Activated CD4-positive, alpha-beta T cell treated with anti-CD3 and anti-CD28 coated beads for 1 hour (primary cell): ENCODE data around the gene FGF14.

Experiments
- DNase-seq: peaks from one replicate; pipeline ENCODE4 v3.0.0-alpha.2; 2020

FGF14 gene

DNA sequence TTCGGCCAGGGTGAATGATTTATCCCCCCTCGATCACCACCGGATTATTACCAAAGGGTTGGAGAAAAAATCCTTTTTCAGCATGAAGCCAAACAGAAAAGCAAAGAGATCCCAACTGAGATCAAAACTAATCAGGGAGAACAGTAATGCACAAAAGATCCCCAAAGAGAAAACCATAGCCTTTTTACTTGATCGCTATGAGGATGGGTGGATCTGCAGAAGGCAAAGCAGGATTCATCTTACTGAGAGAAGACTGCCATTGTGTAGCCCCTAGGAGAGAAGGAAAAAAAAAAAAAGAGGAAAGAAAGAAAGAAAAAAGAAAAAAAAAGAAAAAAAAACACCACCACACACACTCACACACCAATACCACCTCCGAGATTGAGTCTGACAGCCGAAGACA lies at the start of gene FGF14:
TSS of gene FGF14 (minus strand) at position 283 of the 400 bp plus-strand sequence.
- no peak for DNase-seq

DNA sequence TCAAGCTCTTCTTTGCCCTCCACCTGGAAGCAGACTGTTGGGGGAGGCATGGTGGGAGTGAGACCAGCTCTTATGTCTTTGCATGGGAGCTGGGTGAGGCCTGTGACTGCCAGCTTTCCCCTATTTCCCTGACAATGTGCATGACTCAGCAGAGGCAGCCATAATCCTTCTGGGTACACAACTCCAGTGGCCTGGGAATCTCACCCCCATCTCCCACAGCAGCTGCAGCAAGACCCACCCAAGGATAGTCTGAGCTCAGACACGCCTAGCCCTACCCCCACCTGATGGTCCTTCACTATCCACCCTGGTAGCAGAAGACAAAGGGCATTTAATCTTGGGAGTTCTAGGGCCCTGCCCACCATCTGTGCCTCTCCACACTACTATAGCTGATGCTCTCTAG lies 41.4 kb upstream of the FGF14 start:
- no peak for DNase-seq

DNA sequence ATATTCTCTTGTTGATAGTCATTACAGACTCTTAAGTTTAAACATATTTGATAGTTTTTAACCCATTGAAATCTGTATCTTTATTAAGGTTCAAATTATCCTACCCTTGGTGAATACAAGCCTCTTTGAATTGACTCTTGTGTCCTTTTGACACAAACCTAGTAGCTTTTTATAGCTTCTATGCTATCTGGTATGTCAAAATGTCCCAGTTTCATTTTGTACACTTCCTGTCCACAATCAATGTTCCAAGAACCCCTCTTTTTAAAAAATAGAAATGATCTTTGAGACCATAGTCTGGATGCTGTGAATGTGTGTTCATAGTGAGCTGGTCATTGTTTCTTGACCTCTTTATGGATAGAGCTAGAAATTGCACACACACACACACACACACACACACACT lies 39.2 kb upstream of the FGF14 start:
- DNase-seq = no peak

DNA sequence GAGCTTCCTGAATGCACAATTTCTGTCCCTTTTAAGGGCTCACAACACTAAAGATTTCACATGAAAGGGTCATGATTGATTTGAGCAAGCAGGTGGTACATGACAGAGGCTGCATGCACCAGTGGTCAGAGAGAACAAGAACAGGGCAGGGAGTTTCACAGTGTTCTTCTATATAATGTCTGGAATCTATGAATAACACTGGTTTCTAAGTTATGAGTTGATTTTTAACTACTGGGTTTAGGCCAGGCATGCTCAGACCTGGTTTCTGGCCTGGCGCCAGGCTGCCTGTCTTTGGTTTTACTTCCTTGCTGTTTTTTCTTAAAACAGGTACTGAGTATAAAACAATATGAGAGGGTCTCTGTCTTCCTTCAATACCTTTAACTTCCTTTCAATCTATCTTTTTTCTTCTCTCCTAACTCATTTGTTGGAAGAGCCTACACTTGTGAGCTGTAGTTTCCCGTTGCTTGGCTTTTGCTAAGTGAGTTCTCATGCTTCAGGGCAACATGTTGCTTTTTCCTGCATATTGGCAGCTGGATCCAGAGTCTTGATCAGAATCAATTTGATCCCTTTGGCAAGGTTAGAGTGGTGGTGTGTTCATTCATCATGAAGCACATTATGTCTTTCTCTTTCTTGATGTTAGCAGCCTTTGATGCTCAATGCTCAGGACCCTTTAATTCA lies 38.5 kb upstream of the FGF14 start:
- DNase-seq = no peak

DNA sequence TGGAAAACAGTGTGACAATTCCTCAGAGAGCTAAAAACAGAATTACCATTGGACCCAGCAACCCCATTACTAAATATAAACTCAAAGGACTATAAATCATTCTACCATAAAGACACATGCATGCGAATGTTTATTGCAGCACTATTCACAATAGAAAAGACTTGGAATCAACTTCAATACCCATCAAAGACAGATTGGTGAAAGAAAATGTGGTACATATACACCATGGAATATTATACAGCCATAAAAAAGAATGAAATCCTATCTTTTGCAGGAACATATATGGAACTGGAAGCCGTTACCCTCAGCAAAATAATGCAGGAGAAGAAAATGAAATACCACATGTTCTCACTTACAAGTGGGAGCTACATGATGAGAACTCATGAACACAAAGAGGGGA lies 20.8 kb upstream of the FGF14 start:
- no peak for DNase-seq

DNA sequence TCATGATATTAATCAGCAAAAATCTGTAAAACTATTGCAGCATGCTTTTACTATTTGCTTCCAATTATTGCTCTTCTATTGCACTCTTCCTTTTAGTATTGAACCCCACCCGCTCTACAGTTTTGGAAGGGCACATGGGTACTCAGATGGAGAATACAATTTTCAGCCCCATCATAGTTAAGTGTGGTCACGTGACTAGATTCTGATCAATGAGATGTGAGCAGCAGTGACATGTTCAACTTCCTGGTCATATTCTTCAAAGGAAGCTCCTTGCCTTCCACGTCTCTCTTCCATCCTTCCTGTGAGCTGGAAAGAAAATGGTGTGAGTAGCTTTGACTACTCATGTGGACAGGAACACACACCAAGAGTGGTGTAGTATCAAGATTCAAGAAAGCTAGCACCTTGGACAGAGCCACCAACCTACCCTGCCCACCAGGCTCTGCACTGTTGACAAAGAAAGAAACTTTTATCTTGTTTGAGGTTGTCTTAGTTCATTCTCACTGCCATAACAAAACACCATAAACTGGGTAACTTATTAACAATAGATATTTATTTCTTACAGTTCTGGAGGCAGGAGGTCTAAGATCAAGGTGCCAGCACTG lies 3.8 kb upstream of the FGF14 start:
- no peak for DNase-seq

DNA sequence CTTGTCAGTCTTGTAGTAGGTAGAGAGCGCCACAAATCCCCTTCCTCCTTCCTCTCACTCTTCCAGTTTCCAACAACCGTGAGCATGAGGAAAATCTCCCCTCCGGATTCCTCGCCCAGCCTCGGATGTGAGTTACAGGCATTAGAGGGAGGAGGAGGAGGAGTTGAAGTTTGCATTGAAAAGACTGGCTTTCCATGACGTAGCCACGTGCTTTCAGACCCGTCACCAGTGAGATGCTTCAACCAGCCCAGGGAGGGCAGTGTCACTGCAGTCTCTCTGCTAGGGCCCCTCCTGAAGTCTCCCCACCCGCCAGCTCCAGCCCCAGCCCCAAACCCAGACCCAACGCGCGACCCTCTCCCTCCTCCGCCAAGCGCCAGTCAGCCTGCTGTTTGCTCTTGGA lies 442 bp upstream of the FGF14 start:
- peak; percentile 15 for DNase-seq

DNA sequence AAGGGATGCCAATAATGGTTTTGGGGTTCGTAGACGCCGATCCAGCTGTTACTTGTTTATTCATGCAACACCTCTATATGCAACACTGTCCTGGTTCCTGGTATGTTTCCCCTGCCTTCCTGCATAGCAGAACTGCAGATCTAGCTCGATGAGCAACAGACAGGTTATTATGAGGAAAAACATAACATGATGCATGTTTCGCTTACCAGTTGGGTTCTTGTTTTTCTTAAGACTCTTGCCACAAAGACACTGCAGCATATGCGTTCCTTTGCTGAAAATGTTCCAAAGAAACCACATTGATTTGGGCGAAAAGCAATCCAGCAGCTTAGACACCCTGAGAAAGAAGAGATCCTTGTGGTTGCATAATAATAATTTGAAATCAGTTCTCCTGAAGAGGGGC lies 583 bp downstream of the FGF14 start:
- no peak for DNase-seq

DNA sequence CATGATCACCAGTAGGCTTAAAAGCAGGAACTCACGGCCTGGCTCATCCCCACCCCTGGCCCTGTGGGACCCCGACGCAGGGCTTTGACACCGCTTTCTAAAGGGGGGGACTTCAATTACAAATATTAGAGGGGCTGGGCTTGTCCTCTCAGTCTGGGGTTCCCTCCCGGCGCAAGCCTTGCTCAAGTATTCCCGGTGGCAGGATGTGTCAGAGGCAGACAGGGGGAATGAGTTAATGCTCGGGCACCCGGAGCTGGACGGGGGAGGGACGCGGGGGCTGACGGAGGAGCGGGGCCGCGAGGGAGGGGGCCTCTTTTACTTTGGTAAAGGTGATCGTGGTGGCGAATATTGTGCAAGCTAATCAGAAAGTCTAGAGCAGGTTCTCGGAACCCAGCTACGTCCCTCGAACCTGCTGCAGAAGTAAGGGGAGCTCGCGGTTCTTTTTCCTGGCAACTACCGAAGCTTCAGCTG lies 1.1 kb downstream of the FGF14 start:
- no peak for DNase-seq

DNA sequence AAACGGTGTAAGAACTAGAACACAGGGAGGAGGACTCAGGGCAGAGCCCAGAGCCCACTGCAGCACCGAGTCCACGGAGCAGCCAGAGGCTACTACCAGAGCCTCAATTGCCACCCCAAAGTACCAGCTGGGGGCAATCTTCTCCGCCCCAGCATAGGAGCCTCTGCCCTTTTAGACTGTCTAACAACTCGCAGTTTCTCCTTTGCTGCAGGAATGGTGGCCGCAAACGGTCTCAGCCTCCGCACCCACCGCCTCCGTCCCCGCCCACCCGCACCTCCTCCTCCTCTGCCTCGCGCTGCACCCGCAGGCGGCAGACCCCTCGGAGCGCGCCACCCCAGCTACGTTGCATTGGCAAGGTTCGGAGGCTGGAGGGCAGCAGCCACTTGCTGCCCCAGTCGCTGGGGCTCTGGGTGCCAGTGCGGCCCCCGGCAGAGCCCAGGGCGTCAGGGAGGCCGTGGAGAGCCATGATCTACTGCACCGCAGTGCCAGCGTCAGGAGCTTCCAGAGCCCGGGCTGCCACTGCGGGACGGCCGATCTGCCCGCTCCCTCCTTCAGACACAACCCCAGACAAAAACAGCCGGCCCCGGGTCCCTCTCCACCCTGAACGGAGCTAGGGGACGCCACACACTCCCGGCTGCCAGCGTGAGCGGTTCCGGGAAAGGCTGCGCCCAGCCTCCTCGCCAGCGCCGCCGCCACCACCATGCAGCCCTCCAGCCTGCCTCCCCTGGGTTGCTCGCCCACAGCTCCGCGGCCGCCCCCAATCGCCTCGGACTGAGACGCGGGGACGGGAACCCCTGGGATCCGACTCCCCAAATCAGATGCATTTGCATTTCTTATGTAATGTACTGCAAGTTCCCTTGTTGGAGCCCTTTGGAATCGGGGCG lies 1.8 kb downstream of the FGF14 start:
- DNase-seq = no peak

DNA sequence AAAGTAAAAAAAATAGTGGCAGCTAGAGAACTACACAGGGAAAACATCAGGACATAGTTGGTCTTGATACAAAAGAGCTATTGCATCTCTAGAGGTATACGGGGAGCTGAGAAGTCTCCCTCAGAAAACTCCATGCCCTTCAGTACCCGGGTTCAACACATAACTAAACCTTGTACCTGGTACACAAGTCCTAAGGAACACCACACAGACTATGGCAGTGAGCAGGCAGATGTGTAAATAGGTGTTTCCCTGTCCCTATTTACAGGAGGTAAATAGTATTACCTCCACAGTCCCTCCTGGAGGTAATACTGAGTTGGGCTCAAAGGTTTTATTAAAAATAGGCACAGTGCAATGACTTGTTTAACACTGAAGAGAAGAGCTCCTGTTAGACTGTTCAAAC lies 5.9 kb downstream of the FGF14 start:
- DNase-seq = no peak

DNA sequence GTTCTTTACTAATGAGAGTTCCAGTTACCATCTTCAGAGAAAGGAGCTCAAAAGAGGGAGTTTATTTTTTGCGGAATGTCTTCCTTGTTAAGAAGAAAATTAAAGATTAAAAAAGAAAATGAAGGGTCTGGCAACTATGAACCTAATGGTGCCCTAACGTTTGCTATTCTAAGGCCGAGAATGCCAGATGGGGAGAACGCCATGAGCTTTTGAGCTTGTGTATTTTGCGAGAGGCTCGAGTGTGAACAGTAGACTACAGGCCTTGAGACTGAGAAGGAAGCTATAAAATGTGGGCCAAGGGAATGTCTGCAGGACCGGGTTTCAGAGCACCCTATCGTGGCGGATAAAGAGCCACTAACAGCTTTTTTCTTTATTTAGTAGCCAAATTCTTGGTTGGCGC lies 6.7 kb downstream of the FGF14 start:
- DNase-seq = no peak

DNA sequence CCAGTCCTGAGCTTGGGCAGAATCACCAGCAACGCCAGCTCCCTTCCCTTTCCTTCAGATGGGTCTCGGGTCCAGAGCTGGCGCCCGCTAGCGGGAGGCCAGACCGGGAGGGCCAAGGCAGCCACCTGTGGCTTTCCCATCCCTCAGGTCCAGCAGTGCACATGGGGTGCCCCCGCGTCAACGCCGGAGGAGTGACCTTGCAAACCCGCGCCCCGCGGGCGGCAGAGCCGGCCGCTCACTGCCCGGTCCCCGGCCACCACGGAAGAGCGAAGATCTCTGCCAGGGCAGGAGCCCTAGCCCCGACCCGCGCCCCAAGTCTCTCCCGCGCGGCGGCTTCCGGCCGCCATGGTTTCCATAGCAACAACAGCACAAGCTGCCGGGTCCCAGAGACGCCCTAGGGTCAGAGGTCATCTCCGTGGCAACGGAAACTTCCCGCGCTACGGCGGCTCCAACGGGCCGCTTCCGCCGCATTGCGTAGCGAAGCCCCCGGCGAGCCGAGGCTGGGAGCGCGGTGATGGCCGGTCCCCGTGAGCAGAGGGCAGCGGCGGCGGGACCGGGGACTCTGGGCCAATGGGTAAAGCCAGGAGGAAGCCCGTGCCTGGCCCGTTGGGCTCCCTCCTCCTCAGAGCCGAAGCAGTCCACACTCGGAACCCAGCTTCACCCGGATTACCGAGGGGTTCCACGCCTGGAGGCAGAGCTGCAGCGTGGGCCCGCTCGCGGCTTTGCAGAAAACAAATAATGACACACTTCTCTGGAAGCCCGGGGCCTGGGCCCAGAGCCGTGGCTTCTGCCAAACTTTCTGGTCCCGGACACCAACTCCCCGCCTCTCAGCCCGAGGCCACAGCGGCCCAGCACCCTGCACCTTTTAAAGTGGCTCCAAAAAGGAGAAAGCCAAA lies 7.4 kb downstream of the FGF14 start:
- peak; percentile 94 for DNase-seq

DNA sequence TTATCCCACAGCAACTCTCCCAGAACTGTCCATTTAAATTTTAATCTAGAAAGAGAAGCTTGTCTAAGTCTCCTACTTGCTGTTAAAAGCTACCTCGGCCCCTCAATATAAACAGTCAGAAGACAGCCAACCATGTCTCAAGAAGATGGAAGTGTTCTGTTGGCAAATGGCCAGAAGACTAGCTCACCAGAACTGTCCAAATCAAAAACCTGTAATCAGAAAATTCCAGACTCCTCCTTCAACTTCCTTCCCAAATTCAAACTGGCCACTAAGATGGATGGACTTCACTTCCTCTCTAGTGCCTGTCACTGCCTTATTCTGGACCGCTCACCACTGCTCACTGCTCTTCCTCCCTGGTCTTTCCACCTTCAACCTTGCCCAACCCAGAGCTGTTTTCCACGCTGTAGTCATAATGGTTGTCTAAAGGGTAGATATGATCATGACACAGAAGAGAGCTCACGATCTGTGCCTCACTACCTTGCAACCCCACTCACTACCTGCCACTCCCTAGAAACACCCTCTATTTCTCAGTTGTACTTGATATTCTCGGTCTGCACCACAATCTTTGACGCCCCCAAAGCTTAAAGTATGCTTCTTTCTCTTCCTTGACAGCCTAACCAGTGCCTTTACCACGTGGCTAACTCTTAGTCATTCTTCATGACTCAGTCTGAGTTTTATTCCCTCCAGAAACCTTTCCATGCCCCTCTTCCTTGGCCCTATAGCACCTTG lies 9.2 kb downstream of the FGF14 start:
- no peak for DNase-seq

DNA sequence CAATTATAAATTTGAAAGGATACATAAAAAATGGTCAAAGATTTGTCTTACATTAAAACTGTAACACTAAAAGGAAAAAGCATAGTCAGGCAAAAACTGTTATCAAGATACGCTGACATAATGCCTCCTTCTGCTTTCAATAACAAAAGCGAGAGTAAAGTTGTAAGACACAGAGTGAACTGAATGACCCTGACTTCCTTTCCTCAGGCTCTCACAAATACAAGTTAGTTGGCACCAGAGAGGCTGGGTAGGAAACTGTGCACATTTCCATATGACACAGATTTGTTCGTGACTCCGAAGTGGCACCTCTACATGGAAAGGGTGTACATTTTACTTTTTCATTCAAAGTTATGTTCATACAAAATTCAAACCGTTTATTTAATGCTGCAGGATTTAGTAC lies 15.4 kb downstream of the FGF14 start:
- DNase-seq = no peak

DNA sequence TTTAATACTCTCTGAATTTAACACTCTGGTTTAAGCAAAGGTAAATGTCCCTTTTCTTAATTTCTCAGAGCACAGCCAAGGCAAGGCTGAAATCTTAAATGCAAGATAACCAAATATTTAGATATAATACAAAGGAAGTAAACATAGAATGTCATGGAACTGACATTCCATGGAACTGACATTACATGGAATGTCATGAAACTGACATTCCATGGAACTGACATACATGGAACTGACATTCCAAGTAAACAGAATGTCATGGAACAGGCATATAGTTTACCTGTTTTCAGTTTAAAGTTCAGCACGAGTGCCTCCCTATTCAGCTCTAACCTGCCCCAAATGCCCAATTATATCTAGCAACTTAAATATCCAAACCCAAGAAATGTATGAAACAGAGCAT lies 21.8 kb downstream of the FGF14 start:
- DNase-seq = no peak

DNA sequence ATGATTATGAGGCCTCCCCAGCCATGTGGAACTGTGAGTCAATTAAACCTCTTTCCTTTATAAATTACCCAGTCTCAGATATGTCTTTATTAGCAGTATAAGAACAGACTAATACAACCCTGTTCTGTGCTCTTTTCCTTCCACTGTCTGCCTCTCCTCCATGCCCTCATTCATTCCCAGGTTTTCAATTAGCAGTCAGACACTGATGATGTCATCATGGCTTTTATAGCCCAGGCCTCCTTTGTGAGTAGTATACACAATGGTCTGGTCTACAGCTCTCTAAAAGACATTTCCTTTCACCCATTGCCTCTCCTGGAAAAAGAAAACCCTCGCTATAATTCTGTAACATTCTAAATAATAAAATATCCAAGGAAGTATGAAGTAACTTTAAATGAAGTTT lies 25.5 kb downstream of the FGF14 start:
- no peak for DNase-seq

DNA sequence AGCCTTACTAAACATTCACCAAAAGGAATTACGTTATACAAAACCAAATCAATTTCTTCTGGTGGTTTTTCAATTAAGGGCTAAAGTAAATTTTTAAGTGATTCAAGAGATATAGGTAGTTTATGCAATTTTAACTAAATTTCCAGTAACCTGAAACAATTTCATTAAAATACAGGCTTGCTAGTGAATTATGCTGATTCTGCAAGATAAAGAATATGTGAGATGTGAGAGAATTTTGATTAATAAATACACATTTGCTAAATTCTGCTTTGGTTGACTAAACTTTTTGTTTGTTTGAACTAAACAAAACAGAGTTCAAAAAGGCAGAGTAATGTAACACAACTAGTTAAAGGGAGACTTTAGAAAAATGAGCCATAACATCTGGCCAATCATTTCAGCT lies 27.1 kb downstream of the FGF14 start:
- no peak for DNase-seq

DNA sequence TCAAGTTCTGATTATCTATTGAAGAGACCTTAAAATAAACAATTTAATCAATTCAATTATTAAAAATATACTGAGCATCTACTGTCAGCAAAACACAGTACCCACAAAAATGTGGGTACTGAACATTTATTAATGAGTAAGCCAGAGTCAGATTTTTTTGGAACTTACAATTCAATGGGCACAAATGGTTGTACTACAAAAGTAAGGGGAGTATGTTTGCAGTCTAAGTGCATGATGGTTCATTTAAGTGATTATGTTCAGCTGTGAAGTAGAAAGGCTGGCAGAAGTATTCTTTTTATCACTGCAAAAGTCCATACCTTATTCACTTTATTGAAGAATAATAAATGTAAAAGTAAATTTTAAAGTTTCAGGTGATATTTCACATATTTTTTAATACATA lies 27.6 kb downstream of the FGF14 start:
- DNase-seq = no peak

DNA sequence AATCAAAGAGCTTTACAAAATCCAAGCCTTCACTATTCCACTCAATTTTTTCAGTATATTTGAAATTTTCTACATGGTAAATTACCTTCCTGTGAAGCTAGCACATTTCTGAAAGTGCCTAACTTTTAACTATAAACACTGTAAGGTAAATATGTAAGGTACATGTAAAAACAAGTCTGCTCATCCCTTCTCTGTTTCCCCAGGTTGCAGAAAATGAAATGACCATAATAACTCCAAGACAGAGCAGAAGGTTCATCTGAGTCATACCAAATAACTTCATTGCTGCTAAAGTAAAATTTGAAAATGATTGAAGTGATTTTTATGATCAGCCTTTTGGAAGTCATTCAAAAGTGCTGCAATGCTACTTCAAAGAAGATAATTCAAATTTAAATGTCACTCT lies 28.6 kb downstream of the FGF14 start:
- DNase-seq = no peak

DNA sequence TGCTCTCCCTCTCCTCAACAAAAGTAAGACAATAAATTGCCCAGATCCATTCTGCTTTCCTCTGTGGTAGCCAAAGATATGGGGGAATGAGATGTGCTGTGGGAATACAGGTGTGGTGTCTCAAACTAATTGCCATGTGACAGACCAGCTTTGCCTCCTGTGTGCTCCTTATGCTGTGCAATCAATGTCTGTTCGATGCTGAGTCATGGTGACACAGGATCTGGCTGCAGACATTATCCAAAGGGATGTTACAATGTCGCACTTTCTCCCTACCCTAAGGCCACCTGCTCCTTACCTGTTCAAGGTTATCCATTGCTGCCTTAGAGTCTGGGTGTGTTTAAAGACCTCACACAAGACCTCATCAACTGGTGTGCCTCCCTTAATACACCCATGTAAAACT lies 32.5 kb downstream of the FGF14 start:
- no peak for DNase-seq

DNA sequence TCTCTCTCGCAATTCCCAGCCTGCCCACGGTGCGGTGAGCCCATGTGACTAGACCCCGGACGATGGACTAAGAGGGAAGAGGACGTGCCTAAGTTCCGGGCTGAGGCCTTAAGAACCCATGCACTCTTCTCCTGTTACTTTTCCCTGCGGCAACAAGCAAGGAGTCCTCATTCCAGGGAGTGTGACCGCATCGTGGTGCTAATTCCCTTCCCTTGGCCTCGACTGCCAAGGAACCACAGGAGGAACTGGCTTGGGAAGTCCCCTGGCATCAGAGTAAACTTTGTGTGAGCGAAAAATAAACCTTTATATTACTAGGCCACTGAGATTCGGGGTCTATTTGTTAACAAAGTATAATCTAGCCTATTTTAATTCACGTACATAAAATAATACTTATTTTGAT lies 34.0 kb downstream of the FGF14 start:
- no peak for DNase-seq
